Fibroblast of lung (primary cell): Measurements from ENCODE around the gene PCSK1N. TPM values are rescaled to one million over a fixed set of nuclear protein-coding genes. Genes with fewer than 3 reads are reported as not detected.

Experiments used
- DNase-seq, 2 donors: peaks; one replicate each; pipeline versions ENCODE4 v3.0.0 to v3.0.0-alpha.2; 2010; ENCODE audit warnings: low read depth in 2 of 2
- H2AFZ ChIP-seq: 2 replicates; pipeline ENCODE4 v1.5.1; 2012; ENCODE audit warnings: low read length, control low read depth, inconsistent platforms
- H3K27ac ChIP-seq: 2 replicates; pipeline ENCODE4 v1.5.1; 2011; ENCODE audit warnings: low read length, control low read depth; ENCODE audit not compliant: insufficient read depth
- H3K27me3 ChIP-seq: 2 replicates; pipeline ENCODE4 v1.5.1; 2011; ENCODE audit warnings: mild to moderate bottlenecking, low read length; ENCODE audit not compliant: control insufficient read depth, insufficient read depth
- H3K36me3 ChIP-seq: 2 replicates; pipeline ENCODE4 v1.5.1; 2011; ENCODE audit warnings: low read length; ENCODE audit not compliant: control insufficient read depth, insufficient read depth
- H3K4me1 ChIP-seq: 2 replicates; pipeline ENCODE4 v1.5.1; 2011; ENCODE audit warnings: low read length; ENCODE audit not compliant: control insufficient read depth, insufficient read depth; ENCODE audit errors: extremely low read depth
- H3K4me2 ChIP-seq: 2 replicates; pipeline ENCODE4 v1.5.1; 2011; ENCODE audit warnings: low read length, control low read depth; ENCODE audit not compliant: insufficient read depth; ENCODE audit errors: extremely low read depth
- H3K4me3 ChIP-seq, 4 experiments: fragments of 200-600 bp in 1 of 4; sonication (generic) in 1 of 4; replicated peaks in 1 of 4; 2 replicates each; pipeline ENCODE4 v1.5.1; 2011 to 2016; ENCODE audit warnings: low read length in 4 of 4, low read depth in 3 of 4, mild to moderate bottlenecking in 3 of 4, control low read depth in 2 of 4, inconsistent platforms in 1 of 4, mixed read lengths in 1 of 4; ENCODE audit not compliant: insufficient read depth in 1 of 4; ENCODE audit errors: control extremely low read depth in 1 of 4
- H3K79me2 ChIP-seq: 2 replicates; pipeline ENCODE4 v1.5.1; 2012; ENCODE audit warnings: mild to moderate bottlenecking, low read length, inconsistent platforms; ENCODE audit not compliant: control insufficient read depth, insufficient read depth
- H3K9ac ChIP-seq: 2 replicates; pipeline ENCODE4 v1.5.1; 2011; ENCODE audit warnings: mild to moderate bottlenecking, low read length, control low read depth; ENCODE audit not compliant: insufficient read depth
- H3K9me3 ChIP-seq: 2 replicates; pipeline ENCODE4 v1.5.1; 2012; ENCODE audit warnings: low read depth, low read length; ENCODE audit not compliant: control insufficient read depth, insufficient read depth
- H4K20me1 ChIP-seq: 2 replicates; pipeline ENCODE4 v1.5.1; 2011; ENCODE audit warnings: low read length; ENCODE audit not compliant: control insufficient read depth, insufficient read depth; ENCODE audit errors: extremely low read depth
- CTCF ChIP-seq, 2 donors: IDR thresholded peaks in 1 of 2; conservative IDR thresholded peaks in 1 of 2; 1 replicate in 1 of 2; 2 replicates in 1 of 2; pipeline ENCODE4 v1.5.1; 2011 to 2012; ENCODE audit warnings: low read length in 2 of 2, control low read depth in 1 of 2, inconsistent platforms in 1 of 2, low read depth in 1 of 2, mild to moderate bottlenecking in 1 of 2
- EZH2 ChIP-seq: IDR thresholded peaks from 2 replicates; pipeline ENCODE4 v1.5.1; 2012; ENCODE audit warnings: low read length, control low read depth, mild to moderate bottlenecking; ENCODE audit errors: missing control alignments
- polyA plus RNA-seq, 2 donors: library from polyadenylated mRNA; depleted of rRNA in 1 of 2; stranded (reverse) in 1 of 2; unstranded in 1 of 2; fragments of >200 nt; gene quantifications; 2 replicates each; pipeline ENCODE4 v1.2.1, GENCODE V29; 2011 to 2012; ENCODE audit warnings: missing spikeins in 1 of 2
- total RNA-seq: library from RNA; depleted of rRNA; stranded (reverse); fragments of >200 nt; gene quantifications from 2 replicates; pipeline ENCODE4 v1.2.1, GENCODE V29; 2014

PCSK1N gene
- total and polyA plus RNA-seq, 2 donors (not counting 1 experiment from before 2014, with no cell fraction given), result 0.08 to 0.17 TPM

GRCh38 chrX:48827654-48827968, 7.8 kb downstream of the PCSK1N start:
- Histone ChIP-seq H3K4me2 (no peak overlapping the region), H3K4me1 (no peaks in the 10 kb centered on the region), H2AFZ (no peak overlapping the region), H3K79me2 (no peaks in the 10 kb centered on the region), H3K27ac (no peak overlapping the region), H3K27me3 (peaks cover 7% of the 10 kb centered on the region), H3K9ac (no peak overlapping the region), H3K36me3 (no peaks in the 10 kb centered on the region), H3K4me3 (no peak overlapping the region), H3K9me3 (no peaks in the 10 kb centered on the region), H4K20me1 (no peaks in the 10 kb centered on the region)
- no peak for TF ChIP-seq EZH2
- TF ChIP-seq CTCF (conservative IDR thresholded peaks at IDR 0.05 in 1 of 2, IDR thresholded peaks at IDR 0.05 in 1 of 2; ENCODE audit: low read depth in 1 of 2, low read length in 2 of 2), result no peak
- DNase-seq, result no peak

- Histone ChIP-seq H3K27ac (no peak overlapping the region), H3K4me1 (no peaks in the 10 kb centered on the region), H2AFZ (no peak overlapping the region), H3K79me2 (no peaks in the 10 kb centered on the region), H3K27me3 (peaks cover 7% of the 10 kb centered on the region), H3K4me3 (no peak overlapping the region), H3K36me3 (no peaks in the 10 kb centered on the region), H3K9ac (no peak overlapping the region), H3K4me2 (no peak overlapping the region), H3K9me3 (no peaks in the 10 kb centered on the region), H4K20me1 (no peaks in the 10 kb centered on the region)
- no peak for TF ChIP-seq CTCF (conservative IDR thresholded peaks at IDR 0.05 in 1 of 2, IDR thresholded peaks at IDR 0.05 in 1 of 2; ENCODE audit: low read depth in 1 of 2, low read length in 2 of 2)
- TF ChIP-seq EZH2, result no peak
- no peak for DNase-seq
Measured at GRCh38 chrX:48826876-48827653, 8.3 kb downstream of the PCSK1N start.

GRCh38 chrX:48826135-48826875, 9.1 kb downstream of the PCSK1N start, which contains the start of gene ERAS:
ERAS (plus strand) TSS chrX:48826513; CDS start chrX:48829124, 2,611 bp downstream.
- no peak within 1 kb of the TSS for H2AFZ ChIP-seq
- no peak within 1 kb of the TSS for H3K9ac ChIP-seq
- peaks cover 7% of the 10 kb centered on the region for H3K27me3 ChIP-seq
- H3K4me3 ChIP-seq, result no peak within 1 kb of the TSS
- no peak for TF ChIP-seq EZH2
- no peaks in the 10 kb centered on the region for H4K20me1 ChIP-seq
- no peak for DNase-seq
- no peak within 1 kb of the TSS for H3K4me2 ChIP-seq
- no peaks in the 10 kb centered on the region for H3K79me2 ChIP-seq
- no peak within 1 kb of the TSS for H3K27ac ChIP-seq
- no peaks in the 10 kb centered on the region for H3K4me1 ChIP-seq
- no peaks in the 10 kb centered on the region for H3K9me3 ChIP-seq
- H3K36me3 ChIP-seq, result no peaks in the 10 kb centered on the region
